K562 (cell line): ENCODE measurements around the gene MAP4K1. TPM values are rescaled to one million over a fixed set of nuclear protein-coding genes. Genes with fewer than 3 reads are reported as not detected.

Experiments
- CLOCK ChIP-seq: fragments of 250-450 bp; sonication (Bioruptor Pico); IDR thresholded peaks from 2 replicates; pipeline ENCODE4 v1.4.0; 2020; ENCODE audit warnings: mild to moderate bottlenecking, moderate library complexity, borderline replicate concordance
- DACH1 ChIP-seq: fragments of 450-650 bp; IDR thresholded peaks from 2 replicates; pipeline ENCODE4 v1.6.1; 2018; ENCODE audit not compliant: partially characterized antibody
- E2F3 ChIP-seq: fragments of 250-450 bp; sonication (Bioruptor Pico); IDR thresholded peaks from 2 replicates; pipeline ENCODE4 v1.4.0; 2020; ENCODE audit warnings: mild to moderate bottlenecking
- FIP1L1 ChIP-seq: fragments of 200-400 bp; formaldehyde crosslinking; IDR thresholded peaks from 2 replicates; pipeline ENCODE4 v1.6.1; 2018; ENCODE audit warnings: mild to moderate bottlenecking, low read depth, low read length; ENCODE audit not compliant: poor library complexity, severe bottlenecking
- HOXB6 ChIP-seq: fragments of 250-450 bp; sonication (Bioruptor Pico); IDR thresholded peaks from 2 replicates; pipeline ENCODE4 v1.5.1; 2022; ENCODE audit warnings: mild to moderate bottlenecking, borderline replicate concordance
- IRF1 ChIP-seq: sonication (generic); formaldehyde crosslinking; IDR thresholded peaks from 2 replicates; pipeline ENCODE4 v1.8.0; 2022; ENCODE audit warnings: missing genetic modification reagents, mild to moderate bottlenecking, borderline replicate concordance
- KLF1 ChIP-seq: fragments of 450-650 bp; IDR thresholded peaks from 2 replicates; pipeline ENCODE4 v1.6.1; 2016; ENCODE audit warnings: missing genetic modification characterization, missing compliant biosample characterization
- LCOR ChIP-seq: sonication (generic); formaldehyde crosslinking; IDR thresholded peaks from 2 replicates; pipeline ENCODE4 v1.8.0; 2022; ENCODE audit warnings: mild to moderate bottlenecking, missing genetic modification reagents
- MIER1 ChIP-seq: fragments of 450-650 bp; IDR thresholded peaks from 2 replicates; pipeline ENCODE4 v1.6.1; 2016; ENCODE audit warnings: antibody characterized with exemption, mild to moderate bottlenecking, low read depth
- NCOA4 ChIP-seq: fragments of 450-650 bp; IDR thresholded peaks from 2 replicates; pipeline ENCODE4 v1.6.1; 2018; ENCODE audit warnings: mild to moderate bottlenecking; ENCODE audit not compliant: partially characterized antibody
- NFATC3 ChIP-seq: fragments of 450-650 bp; IDR thresholded peaks from 2 replicates; pipeline ENCODE4 v1.6.1; 2017; ENCODE audit warnings: mild to moderate bottlenecking
- NFIX ChIP-seq: fragments of 250-450 bp; sonication (Bioruptor Pico); IDR thresholded peaks from 2 replicates; pipeline ENCODE4 v1.4.0; 2020; ENCODE audit warnings: low read depth, mild to moderate bottlenecking, moderate library complexity
- POLR2AphosphoS2 ChIP-seq: IDR thresholded peaks from 2 replicates; pipeline ENCODE4 v1.6.1; 2012; ENCODE audit warnings: low read length, improper control_type of control experiment
- POLR3G ChIP-seq: IDR thresholded peaks from 2 replicates; pipeline ENCODE4 v1.6.1; 2011; ENCODE audit not compliant: insufficient read length, insufficient replicate concordance; ENCODE audit errors: extremely low read depth
- RFX1 ChIP-seq: fragments of 450-650 bp; IDR thresholded peaks from 2 replicates; pipeline ENCODE4 v1.6.1; 2016; ENCODE audit warnings: mild to moderate bottlenecking, moderate library complexity
- RUNX1 ChIP-seq: sonication (generic); IDR thresholded peaks from 2 replicates; pipeline ENCODE4 v1.6.1; 2016; ENCODE audit warnings: antibody characterized with exemption, low read depth
- STAG1 ChIP-seq: sonication (generic); formaldehyde crosslinking; IDR thresholded peaks from 2 replicates; pipeline ENCODE4 v1.5.0; 2020; ENCODE audit warnings: missing genetic modification reagents, borderline replicate concordance
- TFE3 ChIP-seq: fragments of 450-650 bp; formaldehyde crosslinking; IDR thresholded peaks from 2 replicates; pipeline ENCODE4 v1.4.0; 2020; ENCODE audit warnings: mild to moderate bottlenecking, mixed read lengths
- ZBTB1 ChIP-seq: sonication (generic); formaldehyde crosslinking; IDR thresholded peaks from 2 replicates; pipeline ENCODE4 v1.8.1; 2023; ENCODE audit warnings: missing genetic modification reagents, low read depth, mild to moderate bottlenecking, borderline replicate concordance
- ZBTB8A ChIP-seq: fragments of 450-650 bp; IDR thresholded peaks from 2 replicates; pipeline ENCODE4 v1.6.1; 2018; ENCODE audit warnings: mild to moderate bottlenecking, moderate library complexity; ENCODE audit not compliant: partially characterized antibody
- ZKSCAN3 ChIP-seq: fragments of 250-450 bp; sonication (Bioruptor Pico); IDR thresholded peaks from 2 replicates; pipeline ENCODE4 v1.4.0; 2020
- ZNF12 ChIP-seq: sonication (generic); formaldehyde crosslinking; IDR thresholded peaks from 2 replicates; pipeline ENCODE4 v1.4.0; 2020; ENCODE audit warnings: mild to moderate bottlenecking, missing genetic modification reagents
- ZNF395 ChIP-seq: fragments of 200-800 bp; sonication (Bioruptor generic); IDR thresholded peaks from 2 replicates; pipeline ENCODE4 v1.6.1; 2017; ENCODE audit warnings: missing genetic modification characterization, missing compliant biosample characterization
- polyA plus RNA-seq, 8 experiments: library from polyadenylated mRNA; depleted of rRNA in 4 of 8; stranded (reverse) in 5 of 8; unstranded in 3 of 8; fragments of >200 nt; fragmentation: Nextera tagmentation in 2 of 8; fragmentation: Illumina TruSeq in 1 of 8; extraction: Ambion mirVana in 2 of 8; extraction: Trizol in 1 of 8; gene quantifications; 2 replicates each; pipeline versions ENCODE4 v1.2.1 to v1.2.3, GENCODE V29; 2011 to 2014; ENCODE audit warnings: inconsistent platforms in 1 of 8, missing spikeins in 1 of 8
- total RNA-seq, 7 experiments: library from RNA; depleted of rRNA in 6 of 7; stranded (reverse); fragments of >200 nt in 6 of 7; fragmentation: Illumina TruSeq in 2 of 7; extraction: Trizol in 2 of 7; gene quantifications; 2 replicates each; pipeline versions ENCODE4 v1.2.1 to v1.2.3, GENCODE V29; 2011 to 2021; ENCODE audit warnings: low replicate concordance in 1 of 7

The MAP4K1 gene
- total and polyA plus RNA-seq, 9 of the 15 experiments (the other 6 are each of a cell fraction or from before 2014, with no cell fraction given): 0.14 to 3.2 (median 0.73) TPM; not detected in 1

GRCh38 chr19:38618590-38619360 is 1.0 kb upstream of the MAP4K1 start, which contains the start of gene EIF3K (continued):
- TF ChIP-seq HOXB6 (CRISPR knock-in tag): no peak
- no peak for TF ChIP-seq ZBTB1 (CRISPR knock-in tag)
- no peak for TF ChIP-seq DACH1
- no peak for TF ChIP-seq ZNF12 (CRISPR knock-in tag)
- TF ChIP-seq MIER1: no peak
- no peak for TF ChIP-seq KLF1 (tag)
- peak; percentile 77; the same call in 1 of the 2 replicates for TF ChIP-seq POLR2AphosphoS2
- no peak for TF ChIP-seq NFIX (CRISPR knock-in tag)
- no peak for TF ChIP-seq ZKSCAN3 (CRISPR knock-in tag)
- TF ChIP-seq STAG1 (CRISPR knock-in tag): no peak
- TF ChIP-seq E2F3 (CRISPR knock-in tag): peak; percentile 83
- peak; percentile 98 for TF ChIP-seq TFE3
- TF ChIP-seq ZNF395 (CRISPR knock-in tag): peak; percentile 87
- TF ChIP-seq RFX1: no peak
- TF ChIP-seq NCOA4: no peak
- no peak for TF ChIP-seq LCOR (CRISPR knock-in tag)
- no peak for TF ChIP-seq POLR3G
- TF ChIP-seq CLOCK (CRISPR knock-in tag): 0 out of 2 replicates have a peak, but pooled peaks have one; percentile 69
- no peak for TF ChIP-seq IRF1
- TF ChIP-seq ZBTB8A: no peak
- no peak for TF ChIP-seq NFATC3
- no peak for TF ChIP-seq RUNX1
- TF ChIP-seq FIP1L1: peak; percentile 82
